OCI-LY7 (cell line): Measurements from ENCODE around the gene ENOX2. TPM values are rescaled to one million over a fixed set of nuclear protein-coding genes. Genes with fewer than 3 reads are reported as not detected.
A peak's percentile ranks its signal among the peaks of the same experiment; 100 is the strongest.

Experiments used
- BruUV-seq: library from RNA; stranded (reverse); fragments of 400-500 nt; replicated peaks from 2 replicates; lab custom pipeline; 2021; lab: Mats Ljungman, UMichigan
- CTCF ChIA-PET: fragments of 300-600 bp; sonication (Branson Sonifier 250); formaldehyde crosslinking; loops from one replicate; lab custom pipeline; 2022; ENCODE audit warnings: antibody characterized with exemption; ENCODE audit not compliant: unreplicated experiment; lab: Charles Lee
- POLR2A ChIA-PET: fragments of 300-600 bp; sonication (Branson Sonifier 250); formaldehyde crosslinking; loops from one replicate; lab custom pipeline; 2022; ENCODE audit warnings: antibody characterized with exemption; lab: Charles Lee
- DNase-seq: peaks from one replicate; pipeline ENCODE4 v3.0.0-alpha.2; 2015; ENCODE audit warnings: low spot score
- H2AFZ ChIP-seq: fragments of 200-600 bp; sonication (generic), shearing (Covaris generic); 2 replicates; pipeline ENCODE4 v1.6.1; 2014; ENCODE audit warnings: mild to moderate bottlenecking, antibody characterized with exemption, low read length, moderate library complexity
- H3K27ac ChIP-seq: fragments of 200-600 bp; sonication (generic); 2 replicates; pipeline ENCODE4 v1.5.1; 2014; ENCODE audit warnings: mixed run types, low read depth, mild to moderate bottlenecking, moderate library complexity, low read length, inconsistent platforms; ENCODE audit not compliant: poor library complexity, severe bottlenecking
- H3K36me3 ChIP-seq: fragments of 200-600 bp; sonication (generic); 2 replicates; pipeline ENCODE4 v1.6.1; 2014; ENCODE audit warnings: mild to moderate bottlenecking, antibody characterized with exemption, low read length, moderate library complexity, mixed read lengths; ENCODE audit not compliant: insufficient read depth
- H3K4me1 ChIP-seq: fragments of 200-600 bp; sonication (generic); 2 replicates; pipeline ENCODE4 v1.5.1; 2014; ENCODE audit warnings: mild to moderate bottlenecking, low read length; ENCODE audit not compliant: insufficient read depth, poor library complexity, severe bottlenecking
- H3K4me2 ChIP-seq: fragments of 200-600 bp; sonication (generic); 2 replicates; pipeline ENCODE4 v1.6.1; 2014; ENCODE audit warnings: mild to moderate bottlenecking, low read length
- H3K4me3 ChIP-seq: fragments of 200-600 bp; sonication (generic); 2 replicates; pipeline ENCODE4 v1.5.1; 2014; ENCODE audit warnings: mild to moderate bottlenecking, low read depth, low read length; ENCODE audit not compliant: poor library complexity, severe bottlenecking
- H3K79me2 ChIP-seq: fragments of 200-600 bp; sonication (generic); 2 replicates; pipeline ENCODE4 v1.6.1; 2016; ENCODE audit warnings: low read depth, mild to moderate bottlenecking, low read length, moderate library complexity, mixed read lengths; ENCODE audit not compliant: insufficient read depth
- H3K9me2 ChIP-seq: fragments of 200-600 bp; sonication (generic); 2 replicates; pipeline ENCODE4 v1.6.1; 2016; ENCODE audit warnings: mild to moderate bottlenecking, low read length, mixed read lengths; ENCODE audit not compliant: insufficient read depth
- H3K9me3 ChIP-seq: fragments of 200-600 bp; sonication (generic); 2 replicates; pipeline ENCODE4 v1.6.1; 2014; ENCODE audit warnings: mild to moderate bottlenecking, mixed run types, low read length, mixed read lengths
- H4K20me1 ChIP-seq: fragments of 200-600 bp; sonication (generic); 2 replicates; pipeline ENCODE4 v1.6.1; 2014; ENCODE audit warnings: mild to moderate bottlenecking, antibody characterized with exemption, low read length, moderate library complexity, mixed read lengths; ENCODE audit not compliant: insufficient read depth
- EZH2phosphoT487 ChIP-seq: fragments of 200-600 bp; sonication (generic); IDR thresholded peaks from 2 replicates; pipeline ENCODE4 v1.6.1; 2018; ENCODE audit warnings: low read depth, borderline replicate concordance, mild to moderate bottlenecking, mixed run types, antibody characterized with exemption, low read length, moderate library complexity, mixed read lengths
- intact Hi-C: fragments of 100-400 bp; cut with micrococcal nuclease; formaldehyde crosslinking; loops from one replicate; pipeline ENCODE4 v1.10.0; 2022; ENCODE audit not compliant: unreplicated experiment
- total RNA-seq, 2 experiments: library from RNA; depleted of rRNA in 1 of 2; stranded (reverse); fragments of >200 nt in 1 of 2; shearing (Covaris generic) in 1 of 2; gene quantifications; 2 replicates each; pipeline ENCODE4 v1.2.3, GENCODE V29; 2014 to 2022
- TF ChIP-seq, protein P1 (sequence below): fragments of 200-600 bp; sonication (generic); conservative IDR thresholded peaks from 2 replicates; pipeline ENCODE4 v1.5.1; 2014; ENCODE audit warnings: mild to moderate bottlenecking, antibody characterized with exemption, low read length, moderate library complexity, mixed read lengths

ENOX2 gene
- total RNA-seq, 2 experiments from 2014 or later, result 5.0 to 11.9 TPM

GRCh38 chrX:130909469-130910136 lies 6.6 kb upstream of the ENOX2 start:
- Histone ChIP-seq H3K4me1 (no peaks in the 10 kb centered on the region), H4K20me1 (no peaks in the 10 kb centered on the region), H3K27ac (no peak overlapping the region), H3K79me2 (no peaks in the 10 kb centered on the region), H3K4me2 (no peak overlapping the region), H3K36me3 (no peaks in the 10 kb centered on the region), H3K4me3 (no peak overlapping the region), H3K9me3 (no peaks in the 10 kb centered on the region), H2AFZ (no peak overlapping the region), H3K9me2 (no peaks in the 10 kb centered on the region)
- CTCF ChIA-PET, result no interaction called here
- no peak for DNase-seq
- TF ChIP-seq EZH2phosphoT487, result no peak
- TF ChIP-seq, protein P1, sequence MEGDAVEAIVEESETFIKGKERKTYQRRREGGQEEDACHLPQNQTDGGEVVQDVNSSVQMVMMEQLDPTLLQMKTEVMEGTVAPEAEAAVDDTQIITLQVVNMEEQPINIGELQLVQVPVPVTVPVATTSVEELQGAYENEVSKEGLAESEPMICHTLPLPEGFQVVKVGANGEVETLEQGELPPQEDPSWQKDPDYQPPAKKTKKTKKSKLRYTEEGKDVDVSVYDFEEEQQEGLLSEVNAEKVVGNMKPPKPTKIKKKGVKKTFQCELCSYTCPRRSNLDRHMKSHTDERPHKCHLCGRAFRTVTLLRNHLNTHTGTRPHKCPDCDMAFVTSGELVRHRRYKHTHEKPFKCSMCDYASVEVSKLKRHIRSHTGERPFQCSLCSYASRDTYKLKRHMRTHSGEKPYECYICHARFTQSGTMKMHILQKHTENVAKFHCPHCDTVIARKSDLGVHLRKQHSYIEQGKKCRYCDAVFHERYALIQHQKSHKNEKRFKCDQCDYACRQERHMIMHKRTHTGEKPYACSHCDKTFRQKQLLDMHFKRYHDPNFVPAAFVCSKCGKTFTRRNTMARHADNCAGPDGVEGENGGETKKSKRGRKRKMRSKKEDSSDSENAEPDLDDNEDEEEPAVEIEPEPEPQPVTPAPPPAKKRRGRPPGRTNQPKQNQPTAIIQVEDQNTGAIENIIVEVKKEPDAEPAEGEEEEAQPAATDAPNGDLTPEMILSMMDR, result no peak
- POLR2A ChIA-PET, result no interaction called here
- BruUV-seq, result no TSS peak
- intact Hi-C loops, result loop anchor here (10.0 kb wide), 1 partner anchor 325 kb away; no protein-coding TSS in a partner anchor

DNA sequence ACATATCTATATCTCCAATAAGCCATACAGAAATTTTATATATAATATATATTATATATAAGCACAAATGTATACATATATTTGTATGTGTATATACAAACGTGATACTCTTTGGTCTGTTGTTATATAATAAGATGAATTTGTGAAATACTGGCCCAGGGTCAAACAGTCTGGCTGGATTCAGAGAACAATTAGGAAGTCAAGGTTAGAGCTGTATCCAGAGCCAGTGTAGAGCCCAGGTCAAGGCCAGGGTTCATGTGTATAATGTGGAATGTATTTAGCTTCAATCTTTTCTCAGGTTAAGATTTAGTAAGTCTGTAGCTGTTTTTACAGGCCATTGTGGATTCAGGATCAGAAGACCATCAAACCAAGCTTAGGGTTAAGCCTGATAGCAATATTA lies 3.8 kb upstream of the ENOX2 start:
- no TSS peak for BruUV-seq
- no peak for DNase-seq
- intact Hi-C loops, result no loop called here
- Histone ChIP-seq H3K9me3 (no peaks in the 10 kb centered on the region), H3K4me3 (no peak overlapping the region), H4K20me1 (no peaks in the 10 kb centered on the region), H3K4me2 (no peak overlapping the region), H3K4me1 (no peaks in the 10 kb centered on the region), H3K36me3 (no peaks in the 10 kb centered on the region), H3K27ac (no peak overlapping the region), H3K9me2 (no peaks in the 10 kb centered on the region), H2AFZ (no peak overlapping the region), H3K79me2 (no peaks in the 10 kb centered on the region)
- ChIA-PET CTCF (no interaction called here), POLR2A (no interaction called here)
- TF ChIP-seq, protein P1, result no peak
- TF ChIP-seq EZH2phosphoT487, result no peak

DNA sequence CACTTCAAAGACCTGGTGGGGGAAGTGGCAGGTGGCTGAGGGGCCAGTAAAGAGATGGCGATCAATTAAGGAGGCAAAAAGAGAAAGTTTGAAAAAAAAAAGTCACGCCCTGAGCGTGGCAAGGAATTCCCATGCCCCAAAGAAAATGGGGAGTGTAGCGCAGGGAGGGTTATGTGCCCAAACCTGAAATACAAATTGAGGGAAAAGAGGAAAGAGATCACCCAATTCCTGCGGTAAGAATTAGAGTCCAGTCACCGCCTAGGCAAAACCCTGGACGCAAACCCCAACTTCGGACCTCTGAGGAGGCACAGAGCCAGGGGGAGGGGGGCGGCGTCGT lies 595 bp downstream of the ENOX2 start:
- no peaks in the 10 kb centered on the region for H3K4me1 ChIP-seq

More for the DNA sequence above, 595 bp downstream of the ENOX2 start:
- H4K20me1 ChIP-seq, result no peaks in the 10 kb centered on the region
- intact Hi-C loops, result loop anchor here (2.0 kb wide), 1 partner anchor 564 kb away; the partner anchor contains the start of gene SLC25A14
- peak overlapping the region; percentile 93 for H3K4me2 ChIP-seq
- CTCF ChIA-PET, result interaction anchor here (1.0 kb wide), 1 partner anchor 13 kb away, joined by 5 read pairs; no protein-coding TSS in a partner anchor
- H3K36me3 ChIP-seq, result no peaks in the 10 kb centered on the region
- POLR2A ChIA-PET, result interaction anchor here (0.7 kb wide), 2 partner anchors 319 to 562 kb away, joined by 5 to 7 read pairs; no protein-coding TSS in a partner anchor
- no peak for DNase-seq
- peak overlapping the region; percentile 93 for H3K4me3 ChIP-seq
- H3K9me2 ChIP-seq, result no peaks in the 10 kb centered on the region
- peak overlapping the region; percentile 74; the same call in 1 of the 2 replicates for H2AFZ ChIP-seq
- TF ChIP-seq, protein P1, result no peak
- TF ChIP-seq EZH2phosphoT487, result no peak
- H3K9me3 ChIP-seq, result no peaks in the 10 kb centered on the region
- H3K79me2 ChIP-seq, result no peaks in the 10 kb centered on the region
- no peak overlapping the region for H3K27ac ChIP-seq
- BruUV-seq, result no TSS peak
